Uterus (tissue), 4 donors: ENCODE measurements around the gene CCL16. TPM values are rescaled to one million over a fixed set of nuclear protein-coding genes. Genes with fewer than 3 reads are reported as not detected.

ENCODE experiments used
- DNase-seq, 2 donors: peaks; one replicate each; pipeline ENCODE4 v3.0.0-alpha.2; 2019 to 2020
- H3K27ac ChIP-seq, 2 donors: fragments of 200-600 bp; sonication (generic); 1 replicate in 1 of 2; 2 replicates in 1 of 2; pipeline ENCODE4 v1.5.1; 2016 to 2018
- H3K27me3 ChIP-seq, 2 donors: fragments of 200-600 bp; sonication (generic); one replicate each; pipeline ENCODE4 v1.5.1; 2018 to 2019; ENCODE audit warnings: control low read depth in 1 of 2
- H3K36me3 ChIP-seq, 2 donors: fragments of 200-600 bp; sonication (generic); one replicate each; pipeline ENCODE4 v1.5.1; 2019; ENCODE audit warnings: control low read depth in 1 of 2
- H3K4me1 ChIP-seq, 2 donors: fragments of 200-600 bp; sonication (generic); one replicate each; pipeline ENCODE4 v1.5.1; 2018 to 2019; ENCODE audit warnings: control low read depth in 1 of 2
- H3K4me3 ChIP-seq, 2 donors: fragments of 200-600 bp; sonication (generic); 1 replicate in 1 of 2; 2 replicates in 1 of 2; pipeline ENCODE4 v1.5.1; 2018 to 2019; ENCODE audit warnings: mild to moderate bottlenecking in 1 of 2
- H3K9me3 ChIP-seq, 2 donors: fragments of 200-600 bp; sonication (generic); one replicate each; pipeline ENCODE4 v1.5.1; 2019; ENCODE audit warnings: control low read depth in 1 of 2
- CTCF ChIP-seq, 4 experiments: fragments of 200-600 bp in 2 of 4; fragments of 450-650 bp in 2 of 4; sonication (generic) in 2 of 4; IDR thresholded peaks; one replicate each; pipeline ENCODE4 v1.5.1; 2016 to 2019; ENCODE audit warnings: antibody characterized with exemption in 4 of 4, mild to moderate bottlenecking in 2 of 4, moderate library complexity in 1 of 4
- POLR2A ChIP-seq, 2 donors: fragments of 450-650 bp; IDR thresholded peaks; one replicate each; pipeline ENCODE4 v1.6.1; 2016; ENCODE audit warnings: antibody characterized with exemption in 2 of 2, mild to moderate bottlenecking in 1 of 2, moderate library complexity in 1 of 2
- intact Hi-C: fragments of 100-400 bp; cut with DNase I; formaldehyde crosslinking; loops from one replicate; pipeline ENCODE4 v1.15.1; 2023; ENCODE audit warnings: low total_unique reads
- total RNA-seq, 4 donors: library from RNA; depleted of rRNA in 3 of 4; stranded (reverse); fragments of >200 nt in 3 of 4; gene quantifications; one replicate each; pipeline versions ENCODE4 v1.1.0 to v1.2.4, GENCODE V29; 2014 to 2023
- donor health status: DM: yes; HTN: yes; CAD: no.

CCL16 gene
- total RNA-seq, 4 donors from 2014 or later = 1.6 TPM; not detected in 3

GRCh38 chr17:36008998-36009665, 27.8 kb upstream of the CCL16 start:
- no peak for DNase-seq
- Histone ChIP-seq H3K27ac (no peak overlapping the region), H3K4me1 (no peaks in the 10 kb centered on the region), H3K9me3 (peaks cover 0 to 8% of the 10 kb centered on the region in 2 donors), H3K27me3 (no peaks in the 10 kb centered on the region), H3K4me3 (no peak overlapping the region), H3K36me3 (no peaks in the 10 kb centered on the region)
- intact Hi-C loops = no loop called here
- no peak for TF ChIP-seq POLR2A (IDR thresholded peaks at IDR 0.05)
- TF ChIP-seq CTCF (IDR thresholded peaks at IDR 0.05) = no peak

GRCh38 chr17:36004594-36005108, 23.4 kb upstream of the CCL16 start:
- DNase-seq = no peak
- no peak for TF ChIP-seq POLR2A (IDR thresholded peaks at IDR 0.05)
- TF ChIP-seq CTCF (IDR thresholded peaks at IDR 0.05) = no peak
- no peak overlapping the region for H3K4me3 ChIP-seq
- H3K27ac ChIP-seq = no peak overlapping the region
- intact Hi-C loops = no loop called here
- no peaks in the 10 kb centered on the region for H3K4me1 ChIP-seq
- no peaks in the 10 kb centered on the region for H3K27me3 ChIP-seq
- no peaks in the 10 kb centered on the region for H3K9me3 ChIP-seq
- H3K36me3 ChIP-seq = no peaks in the 10 kb centered on the region

GRCh38 chr17:36002631-36003030, 21.3 kb upstream of the CCL16 start:
- Histone ChIP-seq H3K27ac (no peak overlapping the region), H3K4me3 (no peak overlapping the region), H3K9me3 (no peaks in the 10 kb centered on the region), H3K36me3 (no peaks in the 10 kb centered on the region), H3K27me3 (no peaks in the 10 kb centered on the region), H3K4me1 (no peaks in the 10 kb centered on the region)
- no peak for TF ChIP-seq POLR2A (IDR thresholded peaks at IDR 0.05)
- TF ChIP-seq CTCF (IDR thresholded peaks at IDR 0.05) = no peak
- DNase-seq = no peak
- intact Hi-C loops = no loop called here

GRCh38 chr17:36001862-36002603, 20.7 kb upstream of the CCL16 start:
- TF ChIP-seq POLR2A (IDR thresholded peaks at IDR 0.05) (no peak), CTCF (IDR thresholded peaks at IDR 0.05) (no peak)
- no peaks in the 10 kb centered on the region for H3K36me3 ChIP-seq
- DNase-seq = no peak
- H3K27me3 ChIP-seq = no peaks in the 10 kb centered on the region
- H3K27ac ChIP-seq = no peak overlapping the region
- intact Hi-C loops = no loop called here
- H3K4me3 ChIP-seq = no peak overlapping the region
- no peaks in the 10 kb centered on the region for H3K9me3 ChIP-seq
- H3K4me1 ChIP-seq = no peaks in the 10 kb centered on the region

GRCh38 chr17:36001110-36001771, 19.9 kb upstream of the CCL16 start, which contains the start of gene CCL15:
Gene CCL15, minus strand, starts transcription at chr17:36001553. Its CDS starts 61 bp downstream, at chr17:36001492.
- Histone ChIP-seq H3K9me3 (no peaks in the 10 kb centered on the region), H3K27me3 (no peaks in the 10 kb centered on the region), H3K4me3 (no peak within 1 kb of the TSS), H3K4me1 (no peaks in the 10 kb centered on the region), H3K36me3 (no peaks in the 10 kb centered on the region), H3K27ac (no peak within 1 kb of the TSS)
- TF ChIP-seq CTCF (IDR thresholded peaks at IDR 0.05) (no peak), POLR2A (IDR thresholded peaks at IDR 0.05) (no peak)
- no peak for DNase-seq
- intact Hi-C loops = no loop called here
